Stimulated activated CD4-positive, alpha-beta T cell treated with anti-CD3 and anti-CD28 coated beads, TNF-alpha, amount 100 ng/mL, for 24 hours (primary cell): ENCODE results near the gene SELENON.

Experiments used
- DNase-seq, 3 experiments: peaks; one replicate each; pipeline ENCODE4 v3.0.0-alpha.2; 2020; ENCODE audit warnings: low read depth in 3 of 3

SELENON gene

DNA sequence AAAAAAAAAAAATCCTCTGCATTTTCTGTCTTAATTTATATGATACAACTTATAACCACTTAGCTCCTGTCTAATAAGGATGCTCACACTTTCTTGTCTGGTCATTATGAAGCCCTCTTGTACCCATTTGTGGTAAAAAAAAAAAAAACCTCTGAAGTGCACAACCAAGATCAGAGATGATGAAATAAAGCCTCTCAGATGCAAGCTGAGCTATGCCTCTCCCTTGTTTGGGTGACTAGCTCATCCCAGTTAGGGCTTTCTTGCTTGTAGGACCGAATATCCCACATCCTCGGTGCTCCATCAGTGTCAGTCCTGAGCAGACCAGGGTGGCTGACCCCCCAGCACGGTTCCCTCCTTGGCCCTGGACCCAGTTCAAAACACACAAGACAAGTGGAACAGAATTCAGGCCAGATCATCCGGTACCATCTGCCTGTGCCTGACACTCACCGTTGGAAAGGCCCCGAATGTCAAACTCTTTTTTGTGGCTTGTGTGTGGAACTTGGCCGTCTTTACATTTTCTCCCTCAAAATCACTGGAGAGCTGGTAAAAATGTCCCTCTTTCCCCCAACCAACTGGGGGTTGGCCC, 6.3 kb upstream of the SELENON start:
- DNase-seq: no peak

DNA sequence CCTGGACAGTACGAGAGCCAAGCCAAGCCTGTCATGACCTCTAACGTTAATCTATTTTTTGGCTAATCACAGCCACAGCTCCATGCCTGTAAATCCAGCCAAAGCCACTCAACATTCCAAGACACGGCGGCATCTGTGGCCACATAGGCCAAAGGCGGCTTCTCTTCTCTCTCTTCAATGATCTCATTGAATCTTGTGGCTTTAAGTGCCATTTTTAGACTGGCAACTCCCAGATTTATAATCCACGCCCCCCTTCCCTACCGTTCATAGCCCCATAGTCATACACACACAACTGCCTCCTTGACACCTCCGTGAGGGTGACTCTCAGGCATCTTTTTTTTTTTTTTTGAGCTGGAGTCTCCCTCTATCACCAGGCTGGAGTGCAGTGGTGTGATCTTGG, 5.7 kb upstream of the SELENON start:
- no peak for DNase-seq

DNA sequence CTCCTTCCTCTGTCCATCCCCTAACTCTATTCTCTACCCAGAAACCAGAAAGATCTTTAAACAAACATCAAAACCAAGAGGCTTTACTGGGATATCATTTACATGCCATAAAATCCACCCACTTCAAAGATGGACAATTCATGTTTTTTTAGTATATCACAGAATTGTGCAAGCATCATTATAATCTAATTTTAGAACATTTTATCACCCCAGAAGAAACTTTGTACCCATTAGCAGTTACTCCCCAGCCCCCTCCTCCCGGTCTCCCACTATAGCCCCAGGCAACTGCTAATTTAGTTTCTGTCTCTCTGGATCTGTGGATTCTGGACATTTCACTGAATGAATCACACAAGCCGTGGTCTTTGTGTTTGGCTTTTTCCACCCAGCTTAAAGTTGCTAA, 4.8 kb upstream of the SELENON start:
- DNase-seq: no peak

DNA sequence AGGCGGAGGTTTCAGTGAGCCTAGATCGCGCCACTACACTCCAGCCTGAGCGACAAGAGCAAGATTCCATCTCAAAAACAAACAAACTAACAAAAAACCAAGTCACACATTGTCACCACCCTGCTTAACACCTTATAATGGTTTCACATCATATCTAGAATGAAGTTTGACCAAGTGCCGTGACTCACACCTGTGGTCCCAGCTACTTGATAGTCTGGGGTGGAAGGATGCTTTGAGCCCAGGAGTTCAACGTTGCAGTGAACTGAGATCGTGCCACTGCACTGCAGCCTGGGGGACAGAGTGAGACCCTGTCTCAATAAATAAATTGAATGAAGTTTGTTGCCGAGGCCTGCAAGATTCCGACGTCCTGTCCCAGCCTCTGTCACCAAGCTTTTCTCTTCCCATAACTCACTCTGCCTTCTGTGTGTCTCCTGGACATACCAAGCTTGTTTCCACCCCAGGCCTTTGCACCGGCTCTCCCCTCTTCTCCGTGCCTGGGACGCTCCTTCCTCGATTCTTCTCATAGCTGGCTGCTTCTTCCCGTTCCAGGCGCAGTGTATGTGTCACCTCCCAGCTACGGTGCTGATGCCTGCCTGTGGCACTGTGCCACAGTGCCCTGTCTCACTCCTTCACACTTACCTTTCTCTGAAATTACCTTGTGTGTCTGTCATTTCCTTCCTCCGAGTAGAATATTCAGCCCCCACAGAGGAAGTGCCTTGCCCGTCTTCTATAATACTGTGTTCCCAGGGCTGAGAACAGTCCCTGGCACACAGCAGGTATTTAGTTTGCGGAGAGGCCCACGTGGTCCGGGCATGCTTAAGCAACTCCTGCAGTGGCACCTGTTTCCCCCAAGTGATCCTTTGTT, 3.8 kb upstream of the SELENON start:
- peak in 1 of 3 experiments; percentile 44 for DNase-seq

DNA sequence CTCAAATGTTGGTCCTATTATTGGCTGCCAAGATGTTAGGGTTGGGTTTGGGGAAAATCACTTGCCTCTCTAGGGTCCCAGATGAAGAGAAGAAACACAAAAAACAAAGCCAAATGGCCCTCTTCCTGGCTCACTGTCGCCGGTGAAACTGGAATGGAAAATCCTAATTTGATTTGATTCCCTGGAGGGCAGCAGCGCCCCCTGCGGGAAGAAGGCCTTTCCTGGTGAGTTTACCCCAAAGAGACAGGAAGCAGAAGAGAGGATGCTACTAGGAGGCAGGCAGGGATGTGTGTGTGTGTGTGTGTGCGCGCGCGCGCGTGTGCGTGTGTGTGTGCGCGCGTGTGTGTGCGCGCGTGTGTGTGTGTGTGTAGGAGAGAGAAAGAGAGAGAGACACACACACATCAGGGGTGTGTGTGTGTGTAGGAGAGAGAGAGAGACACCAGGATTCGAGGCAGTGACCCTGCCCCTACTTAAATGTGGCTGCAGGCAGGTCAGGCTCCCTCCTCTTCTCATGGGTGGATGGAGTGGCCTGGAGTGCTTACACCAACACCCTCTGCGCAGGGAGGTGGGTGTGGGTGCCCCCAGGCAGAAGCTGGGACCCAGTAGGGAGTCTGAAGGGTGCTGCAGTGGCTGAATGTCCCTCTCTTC, 3.1 kb upstream of the SELENON start:
- peak; percentile 73 to 89 (median 79) for DNase-seq

DNA sequence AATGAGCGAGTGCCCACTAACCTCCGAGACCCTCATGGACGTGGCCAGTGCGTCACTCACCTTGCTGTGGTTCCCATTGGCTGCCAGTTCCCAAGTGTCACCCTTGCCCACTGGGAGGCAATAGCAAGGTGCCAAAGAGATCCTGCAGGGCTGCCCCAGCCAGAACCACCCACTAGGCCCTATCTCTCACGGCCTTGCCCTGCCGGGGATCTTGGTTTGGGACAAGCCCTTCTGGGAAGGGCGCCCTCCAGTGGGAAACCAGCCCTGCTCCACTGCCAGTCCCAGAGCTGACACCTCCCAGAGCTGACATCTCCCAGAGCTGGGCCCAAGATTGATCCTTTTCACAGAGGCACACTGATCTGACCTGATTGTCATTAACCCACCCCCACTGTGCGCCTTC, 2.1 kb upstream of the SELENON start:
- peak in 1 of 3 experiments; percentile 50 for DNase-seq

DNA sequence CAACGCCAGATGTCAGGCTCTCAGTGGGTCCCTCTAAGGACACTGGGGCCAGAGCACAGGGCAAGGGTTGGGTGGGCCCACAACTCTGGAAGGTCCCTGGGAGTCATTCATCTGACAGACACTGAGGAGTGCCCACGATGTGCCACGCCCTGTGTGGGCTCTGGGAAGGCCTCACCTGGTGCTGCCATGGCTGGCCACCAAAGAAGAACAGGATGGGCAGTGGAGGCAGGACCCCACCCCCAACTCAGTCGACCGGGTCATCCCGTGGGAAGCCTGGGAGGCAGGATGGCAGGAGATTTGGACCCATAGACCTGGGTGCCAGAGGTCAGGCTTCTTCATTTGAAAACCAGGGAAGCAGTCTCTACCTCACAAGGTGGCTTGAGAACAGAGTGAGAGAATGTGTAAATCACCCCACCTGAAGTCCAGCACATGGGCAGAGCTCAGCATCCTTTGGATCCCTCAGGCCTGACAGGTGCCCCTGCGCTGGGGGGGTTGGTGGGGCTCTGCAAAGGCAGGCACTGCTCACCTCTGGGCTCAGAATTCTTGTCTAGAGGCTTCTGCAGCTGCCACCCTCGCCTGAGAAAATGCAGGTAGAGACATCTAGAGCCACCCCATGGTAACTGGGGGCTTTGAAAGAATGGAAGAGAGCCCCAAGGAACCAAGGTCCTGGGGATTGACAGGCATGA, 1.2 kb upstream of the SELENON start:
- no peak for DNase-seq

DNA sequence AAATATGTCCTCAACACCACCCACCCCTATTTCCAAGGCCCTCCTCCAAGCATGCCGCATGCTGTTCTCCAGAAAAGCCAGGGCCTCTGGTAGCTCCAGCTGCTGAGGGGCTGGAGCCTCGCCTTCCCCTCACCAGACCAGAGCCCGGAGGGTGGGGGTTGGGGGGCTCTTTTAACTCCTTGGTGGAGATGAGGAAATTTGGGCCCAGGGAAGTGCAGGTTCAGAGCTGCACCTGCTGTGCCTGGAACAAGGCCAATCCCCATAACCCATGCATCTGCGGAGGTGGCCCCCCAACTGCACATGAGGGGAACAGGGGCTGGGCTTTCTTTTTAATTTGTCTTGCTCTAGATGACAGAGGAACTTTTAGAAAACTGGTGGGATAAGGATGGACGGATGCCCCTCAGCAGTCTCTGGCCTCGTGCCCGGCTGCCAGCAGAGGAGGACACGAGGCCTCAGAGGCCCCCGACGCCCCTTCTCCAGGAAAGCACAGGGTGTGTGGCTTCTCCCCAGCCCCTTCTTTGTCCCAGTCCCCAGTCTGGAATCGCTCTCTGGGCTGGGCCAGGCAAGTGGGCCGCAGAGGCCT, 550 bp upstream of the SELENON start:
- DNase-seq: no peak

DNA sequence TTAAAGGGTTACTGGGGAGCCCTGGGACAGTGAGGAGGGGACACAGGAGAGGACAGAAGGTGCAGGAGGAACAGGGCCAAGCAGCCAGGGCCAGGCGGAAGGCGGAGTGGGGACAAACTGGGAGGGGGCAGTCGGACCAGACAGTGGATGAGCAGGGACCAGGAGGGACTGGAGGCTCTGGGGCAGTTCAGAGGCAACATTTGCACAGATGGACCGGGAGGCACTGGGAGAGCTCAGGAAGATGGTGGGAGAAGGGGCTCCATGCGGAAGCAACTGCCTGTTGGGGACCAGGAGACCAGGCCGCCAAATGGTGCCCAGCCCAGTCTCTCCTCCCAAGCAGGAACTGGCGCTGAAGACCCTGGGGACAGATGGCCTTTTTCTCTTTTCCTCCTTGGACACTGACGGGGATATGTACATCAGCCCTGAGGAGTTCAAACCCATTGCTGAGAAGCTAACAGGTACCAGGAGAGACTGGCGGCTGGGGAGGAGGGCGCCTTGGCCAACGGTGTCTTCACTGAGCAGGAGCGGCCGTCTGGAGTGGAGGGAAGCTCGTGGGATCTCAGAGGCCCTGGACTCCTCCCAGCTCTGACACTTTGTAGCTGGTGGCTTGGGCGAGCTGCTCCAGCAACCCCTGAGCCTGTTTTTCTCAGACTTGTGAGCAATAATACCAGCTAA, 847 bp downstream of the SELENON start:
- DNase-seq: no peak

DNA sequence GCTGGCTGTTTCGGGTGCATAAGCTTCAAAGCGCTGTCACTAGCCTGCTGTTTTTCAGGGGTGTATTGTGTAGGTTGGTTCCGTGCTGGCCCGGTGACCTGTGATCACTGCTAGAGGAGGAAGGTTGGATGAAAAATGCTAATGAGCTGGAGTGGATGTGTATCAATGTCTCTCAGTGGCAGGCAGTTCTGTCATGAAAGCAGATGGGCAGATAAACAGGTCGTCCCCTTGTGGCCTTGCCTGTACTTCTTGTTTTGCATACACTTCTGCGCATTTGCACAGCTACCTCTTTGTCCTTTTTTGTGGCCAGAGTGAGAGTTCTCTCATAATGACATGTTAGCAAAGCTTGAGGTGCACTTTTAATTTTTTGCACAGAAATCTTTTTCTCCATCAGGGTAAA, 2.9 kb downstream of the SELENON start:
- no peak for DNase-seq

DNA sequence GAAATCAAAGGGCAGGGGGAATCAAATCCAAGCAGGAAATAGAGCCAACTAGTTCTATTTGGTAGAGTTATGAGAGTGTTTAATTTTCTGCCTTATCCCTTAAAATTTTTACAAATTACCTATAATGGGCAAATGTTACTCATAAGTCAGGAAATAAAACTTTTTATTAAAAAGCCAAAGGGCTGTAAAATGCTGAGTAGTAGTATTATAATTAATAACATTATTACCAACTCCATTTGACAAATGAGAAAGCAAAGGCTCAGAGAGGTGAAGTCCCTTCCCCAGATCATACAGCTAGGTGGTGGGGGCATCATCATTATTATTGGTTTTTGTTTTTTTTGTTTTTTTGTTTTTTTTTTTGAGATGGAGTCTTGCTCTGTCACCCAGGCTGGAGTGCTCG, 3.4 kb downstream of the SELENON start:
- no peak for DNase-seq

DNA sequence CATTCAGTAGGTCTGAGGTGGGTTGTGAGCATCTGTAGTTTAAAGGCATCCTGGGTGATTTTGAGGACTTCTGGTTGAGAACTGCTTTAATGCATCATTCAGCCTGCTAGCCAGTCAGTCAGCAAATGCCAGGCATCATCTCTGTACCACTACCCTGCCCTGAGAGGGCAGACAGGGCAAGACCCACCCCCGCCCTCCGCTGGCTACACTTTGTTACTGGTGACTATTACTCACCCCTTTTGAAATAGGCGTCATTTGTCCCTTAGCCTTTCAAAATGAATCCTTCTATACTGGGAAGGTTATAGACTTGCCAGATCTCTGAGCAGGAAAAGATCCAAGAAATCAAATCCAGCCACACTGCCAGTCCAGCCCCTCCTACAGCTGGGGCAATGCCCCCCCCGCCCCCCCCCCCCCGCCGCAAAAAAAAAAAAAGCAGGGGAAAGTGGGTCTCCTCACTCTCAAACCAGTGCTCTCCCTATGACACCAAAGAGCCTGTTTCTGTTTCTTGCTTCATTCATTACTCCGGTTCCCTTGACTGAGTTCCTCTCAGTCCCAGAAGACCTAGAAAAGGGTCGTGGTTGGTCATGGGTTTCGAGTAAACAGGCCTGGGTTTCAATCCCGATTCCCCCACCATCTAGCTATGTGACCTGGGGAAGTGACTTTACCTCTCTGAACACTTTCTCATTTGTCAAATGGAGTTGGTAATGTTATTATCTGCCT, 4.4 kb downstream of the SELENON start:
- peak in 1 of 3 experiments; percentile 47 for DNase-seq

DNA sequence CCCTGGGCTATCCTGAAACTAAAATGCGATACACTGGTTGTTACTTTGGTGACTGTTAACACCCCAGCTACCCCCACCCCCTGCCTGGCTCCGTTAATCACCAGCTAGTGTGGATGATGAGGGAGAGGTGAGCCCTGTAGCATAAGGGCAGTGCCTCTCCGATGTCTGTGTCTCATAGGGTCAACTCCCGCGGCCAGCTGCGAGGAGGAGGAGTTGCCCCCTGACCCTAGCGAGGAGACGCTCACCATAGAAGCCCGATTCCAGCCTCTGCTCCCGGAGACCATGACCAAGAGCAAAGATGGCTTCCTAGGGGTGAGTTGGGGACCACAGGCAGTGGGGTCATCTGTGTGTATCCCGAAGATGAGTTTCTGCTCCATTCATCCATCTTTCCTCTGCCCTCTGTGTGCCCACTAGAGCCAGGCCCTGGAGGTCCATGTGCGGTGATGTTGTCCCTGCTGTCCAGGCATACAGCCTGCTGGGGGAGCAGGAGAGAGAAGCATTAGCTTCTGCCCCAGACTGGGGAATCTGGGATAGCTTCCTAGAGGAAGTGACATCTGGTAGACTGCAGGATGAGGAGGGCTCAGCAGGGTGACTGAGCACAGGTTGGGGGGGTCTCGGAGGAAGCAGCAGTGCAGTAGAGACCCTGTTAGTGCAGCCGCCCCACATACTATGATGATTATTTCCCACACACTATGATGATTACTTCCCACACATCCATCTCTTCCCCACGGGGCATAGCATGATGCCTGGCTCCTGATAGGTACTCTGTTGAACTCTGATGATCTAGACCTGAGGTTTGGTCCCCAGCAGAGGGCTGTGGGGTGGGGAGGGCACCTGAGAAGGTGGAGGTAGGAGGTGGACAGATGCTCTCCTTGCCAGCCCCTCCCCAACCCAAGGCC, 5.2 kb downstream of the SELENON start:
- DNase-seq: no peak

DNA sequence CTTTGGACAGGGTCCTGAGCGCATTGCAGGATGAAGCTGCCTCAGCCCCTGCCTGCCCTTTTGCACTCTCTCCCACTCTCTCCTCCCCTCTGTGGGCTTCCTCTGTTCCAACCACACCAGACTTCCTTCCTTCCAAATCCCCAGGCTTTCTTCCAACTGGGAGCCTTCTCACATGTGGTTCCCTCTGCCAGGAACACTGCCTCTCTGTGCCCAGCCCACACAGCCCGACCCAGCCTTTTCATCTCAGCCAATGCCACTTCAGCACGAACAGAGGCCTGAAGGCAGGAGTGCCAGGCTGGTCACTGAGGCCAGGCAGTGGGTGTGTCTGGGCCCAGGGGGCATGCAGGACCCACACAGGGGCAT, 5.9 kb downstream of the SELENON start:
- no peak for DNase-seq

DNA sequence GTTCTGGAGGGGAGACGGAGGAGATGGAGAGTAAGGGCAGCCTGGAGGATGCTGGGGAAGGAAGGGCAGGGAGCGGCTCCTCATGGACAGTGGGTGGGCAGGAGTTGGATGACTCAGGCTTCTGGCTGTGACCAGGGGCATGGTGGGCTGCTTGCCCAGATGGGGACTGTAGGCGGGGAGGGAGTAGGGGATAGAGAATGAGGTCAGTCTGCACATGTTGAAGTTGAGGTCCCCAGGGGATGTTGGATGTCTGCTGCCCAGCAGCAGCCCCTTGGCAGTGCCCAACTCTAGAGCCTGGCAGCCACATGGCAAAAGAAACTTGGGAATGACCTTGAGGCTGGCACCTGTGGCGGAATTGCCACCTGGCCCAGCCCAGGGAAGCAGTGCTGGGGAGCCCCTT, 6.4 kb downstream of the SELENON start:
- DNase-seq: no peak

DNA sequence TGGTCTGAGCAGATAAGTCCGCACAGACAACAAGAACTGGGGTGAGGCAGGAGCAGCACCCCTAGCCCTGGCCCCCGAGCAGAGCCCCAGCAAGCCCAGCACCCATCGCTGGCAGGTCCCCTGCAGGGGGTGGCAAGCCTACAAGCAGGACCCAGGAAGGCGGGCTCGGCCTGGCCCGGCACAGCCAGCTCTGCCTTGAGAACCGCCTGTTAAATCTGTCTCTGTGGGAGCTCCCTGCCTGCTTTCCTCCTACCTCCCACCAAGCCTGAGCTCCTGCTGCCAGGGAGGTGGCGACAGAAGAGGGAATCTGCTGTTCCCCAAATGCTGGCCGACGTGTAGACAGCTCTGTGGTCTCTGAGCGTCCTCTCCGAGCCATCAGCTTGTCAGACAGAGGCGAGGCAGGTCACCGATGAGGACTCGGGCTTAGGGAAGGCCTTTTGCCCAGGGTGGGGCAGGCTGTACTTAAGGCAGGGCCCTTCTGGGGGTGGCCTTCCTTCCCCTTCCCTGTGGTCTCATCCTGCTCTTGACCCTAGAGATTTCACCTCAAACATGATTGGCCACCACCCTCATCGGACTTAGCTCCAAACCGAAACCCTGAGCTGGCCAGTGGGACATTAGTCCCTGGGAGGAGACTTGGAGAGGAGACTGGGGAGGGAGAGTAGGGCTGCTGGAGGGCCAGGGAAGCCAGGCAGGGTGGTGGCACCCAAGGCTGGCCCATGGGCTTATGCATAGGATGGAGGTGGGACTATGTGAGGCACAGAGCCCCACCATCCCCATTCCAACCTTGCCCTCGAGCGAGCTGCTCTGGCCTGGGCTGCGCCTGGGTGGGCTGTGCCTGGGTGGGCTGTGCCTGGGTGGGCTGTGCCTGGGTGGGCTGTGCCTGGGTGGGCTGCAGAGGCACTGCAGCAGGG, 7.7 kb downstream of the SELENON start:
- DNase-seq: no peak

DNA sequence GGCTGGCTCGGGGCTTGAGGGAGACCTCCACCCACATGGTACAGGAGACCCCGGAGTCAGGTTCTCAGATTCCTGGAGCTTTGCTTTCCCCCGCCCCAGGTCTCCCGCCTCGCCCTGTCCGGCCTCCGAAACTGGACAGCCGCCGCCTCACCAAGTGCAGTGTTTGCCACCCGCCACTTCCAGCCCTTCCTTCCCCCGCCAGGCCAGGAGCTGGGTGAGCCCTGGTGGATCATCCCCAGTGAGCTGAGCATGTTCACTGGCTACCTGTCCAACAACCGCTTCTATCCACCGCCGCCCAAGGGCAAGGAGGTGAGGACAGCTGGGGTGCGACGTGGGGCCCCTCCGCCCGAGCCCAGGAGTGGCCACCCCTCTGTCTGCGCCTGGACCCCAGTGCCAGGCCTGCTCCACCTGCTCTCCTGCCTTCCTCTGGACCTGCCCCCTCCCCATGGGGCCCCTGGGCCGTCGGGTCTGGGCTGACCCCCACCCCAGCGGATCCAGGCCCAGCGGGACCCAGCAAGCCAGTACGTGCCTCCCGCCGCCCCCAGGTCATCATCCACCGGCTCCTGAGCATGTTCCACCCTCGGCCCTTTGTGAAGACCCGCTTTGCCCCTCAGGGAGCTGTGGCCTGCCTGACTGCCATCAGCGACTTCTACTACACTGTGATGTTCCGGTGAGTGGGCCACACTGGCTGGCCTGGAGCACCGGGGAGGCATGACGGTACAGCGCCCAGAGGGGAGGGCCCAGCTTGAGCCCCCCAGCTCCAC, 8.7 kb downstream of the SELENON start:
- DNase-seq: no peak
